ENCODE measurements around the gene DENND5A. TPM values are rescaled to one million over a fixed set of nuclear protein-coding genes. Genes with fewer than 3 reads are reported as not detected.

DENND5A gene
- total and polyA plus RNA-seq, 2 donors (not counting 1 experiment from before 2014, with no cell fraction given), result 125 to 235 TPM

GRCh38 chr11:9146477-9146876 lies 118.7 kb downstream of the DENND5A start:
- peaks cover 9% of the 10 kb centered on the region for H3K4me1 ChIP-seq (ENCODE audit: control insufficient read depth, extremely low read depth, insufficient read depth, low read length)
- no peak overlapping the region for H3K4me2 ChIP-seq (ENCODE audit: extremely low read depth, insufficient read depth, low read length)
- H3K4me3 ChIP-seq (replicated peaks in 1 of 4; ENCODE audit: control extremely low read depth in 1 of 4, insufficient read depth in 1 of 4, low read depth in 3 of 4, low read length in 4 of 4), result no peak overlapping the region
- H3K27me3 ChIP-seq (ENCODE audit: control insufficient read depth, insufficient read depth, low read length), result no peaks in the 10 kb centered on the region
- no peaks in the 10 kb centered on the region for H4K20me1 ChIP-seq (ENCODE audit: control insufficient read depth, extremely low read depth, insufficient read depth, low read length)
- no peaks in the 10 kb centered on the region for H3K9me3 ChIP-seq (ENCODE audit: control insufficient read depth, insufficient read depth, low read depth, low read length)
- DNase-seq (ENCODE audit: low read depth in 2 of 2), result no peak
- H3K36me3 ChIP-seq (ENCODE audit: control insufficient read depth, insufficient read depth, low read length), result peaks cover 23% of the 10 kb centered on the region
- H2AFZ ChIP-seq (ENCODE audit: low read length), result no peak overlapping the region
- no peak overlapping the region for H3K27ac ChIP-seq (ENCODE audit: insufficient read depth, low read length)
- TF ChIP-seq, protein P1, sequence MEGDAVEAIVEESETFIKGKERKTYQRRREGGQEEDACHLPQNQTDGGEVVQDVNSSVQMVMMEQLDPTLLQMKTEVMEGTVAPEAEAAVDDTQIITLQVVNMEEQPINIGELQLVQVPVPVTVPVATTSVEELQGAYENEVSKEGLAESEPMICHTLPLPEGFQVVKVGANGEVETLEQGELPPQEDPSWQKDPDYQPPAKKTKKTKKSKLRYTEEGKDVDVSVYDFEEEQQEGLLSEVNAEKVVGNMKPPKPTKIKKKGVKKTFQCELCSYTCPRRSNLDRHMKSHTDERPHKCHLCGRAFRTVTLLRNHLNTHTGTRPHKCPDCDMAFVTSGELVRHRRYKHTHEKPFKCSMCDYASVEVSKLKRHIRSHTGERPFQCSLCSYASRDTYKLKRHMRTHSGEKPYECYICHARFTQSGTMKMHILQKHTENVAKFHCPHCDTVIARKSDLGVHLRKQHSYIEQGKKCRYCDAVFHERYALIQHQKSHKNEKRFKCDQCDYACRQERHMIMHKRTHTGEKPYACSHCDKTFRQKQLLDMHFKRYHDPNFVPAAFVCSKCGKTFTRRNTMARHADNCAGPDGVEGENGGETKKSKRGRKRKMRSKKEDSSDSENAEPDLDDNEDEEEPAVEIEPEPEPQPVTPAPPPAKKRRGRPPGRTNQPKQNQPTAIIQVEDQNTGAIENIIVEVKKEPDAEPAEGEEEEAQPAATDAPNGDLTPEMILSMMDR (conservative IDR thresholded peaks at IDR 0.05 in 1 of 2, IDR thresholded peaks at IDR 0.05 in 1 of 2; ENCODE audit: low read depth in 1 of 2, low read length in 2 of 2), result no peak
- no peak for TF ChIP-seq EZH2 (IDR thresholded peaks at IDR 0.05; ENCODE audit: low read length, missing control alignments)
- no peaks in the 10 kb centered on the region for H3K79me2 ChIP-seq (ENCODE audit: control insufficient read depth, insufficient read depth, low read length)
- H3K9ac ChIP-seq (ENCODE audit: insufficient read depth, low read length), result no peak overlapping the region

DNA sequence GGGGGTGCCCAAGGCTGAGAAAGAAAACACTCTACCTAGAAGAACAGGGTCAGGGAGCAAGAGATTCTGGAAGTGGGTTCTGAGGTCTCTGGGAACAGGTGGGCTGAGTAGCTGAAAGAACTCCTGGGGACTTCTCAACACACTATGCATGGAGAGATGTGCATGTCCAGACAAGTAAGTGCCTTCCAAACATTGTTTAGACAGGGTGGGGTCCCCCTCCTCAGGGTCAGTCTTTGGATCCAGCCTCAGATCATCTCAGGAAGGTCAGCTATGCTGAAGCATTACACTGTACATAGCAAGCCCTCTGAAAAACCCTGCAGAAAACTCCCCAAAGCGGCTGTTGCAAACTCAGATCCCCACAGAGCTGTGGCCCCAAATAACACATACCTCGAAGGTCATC lies 119.9 kb downstream of the DENND5A start:
- H3K27me3 ChIP-seq (ENCODE audit: control insufficient read depth, insufficient read depth, low read length), result no peaks in the 10 kb centered on the region
- no peak for DNase-seq (ENCODE audit: low read depth in 2 of 2)
- H3K4me3 ChIP-seq (replicated peaks in 1 of 4; ENCODE audit: control extremely low read depth in 1 of 4, insufficient read depth in 1 of 4, low read depth in 3 of 4, low read length in 4 of 4), result no peak overlapping the region
- H3K9me3 ChIP-seq (ENCODE audit: control insufficient read depth, insufficient read depth, low read depth, low read length), result no peaks in the 10 kb centered on the region
- no peaks in the 10 kb centered on the region for H4K20me1 ChIP-seq (ENCODE audit: control insufficient read depth, extremely low read depth, insufficient read depth, low read length)
- H3K27ac ChIP-seq (ENCODE audit: insufficient read depth, low read length), result no peak overlapping the region
- no peaks in the 10 kb centered on the region for H3K79me2 ChIP-seq (ENCODE audit: control insufficient read depth, insufficient read depth, low read length)
- no peak overlapping the region for H2AFZ ChIP-seq (ENCODE audit: low read length)
- peaks cover 23% of the 10 kb centered on the region for H3K36me3 ChIP-seq (ENCODE audit: control insufficient read depth, insufficient read depth, low read length)
- H3K4me2 ChIP-seq (ENCODE audit: extremely low read depth, insufficient read depth, low read length), result no peak overlapping the region
- no peak overlapping the region for H3K9ac ChIP-seq (ENCODE audit: insufficient read depth, low read length)
- no peaks in the 10 kb centered on the region for H3K4me1 ChIP-seq (ENCODE audit: control insufficient read depth, extremely low read depth, insufficient read depth, low read length)
- TF ChIP-seq, protein P1 (conservative IDR thresholded peaks at IDR 0.05 in 1 of 2, IDR thresholded peaks at IDR 0.05 in 1 of 2; ENCODE audit: low read depth in 1 of 2, low read length in 2 of 2), result no peak
- no peak for TF ChIP-seq EZH2 (IDR thresholded peaks at IDR 0.05; ENCODE audit: low read length, missing control alignments)

DNA sequence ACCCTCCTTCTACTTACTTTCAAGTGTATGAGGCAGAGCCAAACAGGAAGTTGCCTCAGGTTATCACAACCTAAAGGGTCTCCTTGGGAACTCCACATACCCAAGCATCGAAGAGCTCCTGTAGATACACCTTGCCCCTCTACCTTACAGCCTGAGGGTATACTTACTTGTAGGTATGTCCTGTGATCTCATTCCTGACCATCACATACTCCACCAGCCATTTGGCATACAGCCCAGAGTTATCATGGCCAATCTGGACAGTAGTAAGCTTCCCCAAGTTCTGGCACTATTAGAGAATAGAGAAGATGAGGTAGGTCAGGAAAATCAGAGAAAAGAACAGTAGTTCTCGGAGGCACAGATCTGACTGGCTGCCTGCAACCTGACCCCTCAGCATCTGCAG lies 120.3 kb downstream of the DENND5A start:
- Histone ChIP-seq H3K9ac (ENCODE audit: insufficient read depth, low read length) (no peak overlapping the region), H3K4me1 (ENCODE audit: control insufficient read depth, extremely low read depth, insufficient read depth, low read length) (peaks cover 4% of the 10 kb centered on the region), H3K4me2 (ENCODE audit: extremely low read depth, insufficient read depth, low read length) (no peak overlapping the region), H3K9me3 (ENCODE audit: control insufficient read depth, insufficient read depth, low read depth, low read length) (no peaks in the 10 kb centered on the region), H3K27ac (ENCODE audit: insufficient read depth, low read length) (no peak overlapping the region), H3K27me3 (ENCODE audit: control insufficient read depth, insufficient read depth, low read length) (no peaks in the 10 kb centered on the region), H4K20me1 (ENCODE audit: control insufficient read depth, extremely low read depth, insufficient read depth, low read length) (no peaks in the 10 kb centered on the region), H3K4me3 (replicated peaks in 1 of 4; ENCODE audit: control extremely low read depth in 1 of 4, insufficient read depth in 1 of 4, low read depth in 3 of 4, low read length in 4 of 4) (no peak overlapping the region), H3K36me3 (ENCODE audit: control insufficient read depth, insufficient read depth, low read length) (peaks cover 22% of the 10 kb centered on the region), H3K79me2 (ENCODE audit: control insufficient read depth, insufficient read depth, low read length) (no peaks in the 10 kb centered on the region), H2AFZ (ENCODE audit: low read length) (no peak overlapping the region)
- peak in 1 of 2 donors; percentile 23 for DNase-seq (ENCODE audit: low read depth in 2 of 2)
- TF ChIP-seq EZH2 (IDR thresholded peaks at IDR 0.05; ENCODE audit: low read length, missing control alignments), result no peak
- TF ChIP-seq, protein P1 (conservative IDR thresholded peaks at IDR 0.05 in 1 of 2, IDR thresholded peaks at IDR 0.05 in 1 of 2; ENCODE audit: low read depth in 1 of 2, low read length in 2 of 2), result no peak
